ENCODE results near the gene RPL39L.

GRCh38 chr3:187110156-187110555, 29.1 kb downstream of the RPL39L start:
- TF ChIP-seq POLR2AphosphoS5 (IDR thresholded peaks at IDR 0.05; ENCODE audit: low read depth, low read length): no peak
- no peak for TF ChIP-seq TAF1 (IDR thresholded peaks at IDR 0.05; ENCODE audit: borderline replicate concordance, insufficient read depth, low read length)
- TF ChIP-seq FOXP2 (optimal IDR thresholded peaks at IDR 0.05; ENCODE audit: borderline replicate concordance, extremely low read depth, extremely low read length, insufficient read depth): no peak
